ENCODE measurements around the gene DKK1.

DNA sequence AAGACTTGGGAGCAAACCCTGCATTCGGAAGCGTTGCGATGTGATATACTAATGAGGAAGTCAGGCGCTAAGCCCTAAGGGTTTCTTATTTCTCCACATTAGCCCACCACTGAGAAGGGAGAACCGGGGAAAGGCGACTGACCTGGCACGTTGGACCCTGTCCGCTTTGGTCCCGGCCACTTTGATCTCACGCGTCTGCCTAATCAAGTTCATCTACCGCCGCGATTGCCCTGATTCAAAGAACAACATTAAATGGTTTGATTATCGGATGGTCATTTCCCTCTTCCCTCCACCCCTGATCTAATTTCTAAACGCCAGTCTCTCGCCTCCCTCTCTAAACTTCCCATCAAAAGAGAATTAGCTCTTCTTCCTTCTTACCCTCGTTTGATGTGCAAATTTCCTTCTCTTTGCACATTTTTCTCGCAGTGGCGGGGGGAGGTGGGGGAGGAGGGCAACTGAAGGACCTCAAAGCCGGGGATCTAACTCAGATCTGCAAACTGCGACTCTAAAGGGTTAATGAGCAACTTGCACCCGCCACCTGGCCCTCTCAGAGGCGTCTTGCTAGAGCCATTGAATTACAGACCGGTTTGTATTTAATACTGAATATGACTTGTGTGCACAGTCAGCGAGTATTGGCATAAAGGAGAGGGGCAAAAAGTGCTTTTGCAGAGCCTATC is 687 bp upstream of the DKK1 start:
- TF ChIP-seq, protein P1, sequence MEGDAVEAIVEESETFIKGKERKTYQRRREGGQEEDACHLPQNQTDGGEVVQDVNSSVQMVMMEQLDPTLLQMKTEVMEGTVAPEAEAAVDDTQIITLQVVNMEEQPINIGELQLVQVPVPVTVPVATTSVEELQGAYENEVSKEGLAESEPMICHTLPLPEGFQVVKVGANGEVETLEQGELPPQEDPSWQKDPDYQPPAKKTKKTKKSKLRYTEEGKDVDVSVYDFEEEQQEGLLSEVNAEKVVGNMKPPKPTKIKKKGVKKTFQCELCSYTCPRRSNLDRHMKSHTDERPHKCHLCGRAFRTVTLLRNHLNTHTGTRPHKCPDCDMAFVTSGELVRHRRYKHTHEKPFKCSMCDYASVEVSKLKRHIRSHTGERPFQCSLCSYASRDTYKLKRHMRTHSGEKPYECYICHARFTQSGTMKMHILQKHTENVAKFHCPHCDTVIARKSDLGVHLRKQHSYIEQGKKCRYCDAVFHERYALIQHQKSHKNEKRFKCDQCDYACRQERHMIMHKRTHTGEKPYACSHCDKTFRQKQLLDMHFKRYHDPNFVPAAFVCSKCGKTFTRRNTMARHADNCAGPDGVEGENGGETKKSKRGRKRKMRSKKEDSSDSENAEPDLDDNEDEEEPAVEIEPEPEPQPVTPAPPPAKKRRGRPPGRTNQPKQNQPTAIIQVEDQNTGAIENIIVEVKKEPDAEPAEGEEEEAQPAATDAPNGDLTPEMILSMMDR (IDR thresholded peaks at IDR 0.05) = no peak
- TF ChIP-seq ZFX (IDR thresholded peaks at IDR 0.05; ENCODE audit: borderline replicate concordance) = no peak

Measured in 22Rv1 (cell line).